K562 (cell line): Measurements from ENCODE around the gene EPS8L1.

ENCODE experiments used
- BRD9 ChIP-seq: fragments of 450-650 bp; IDR thresholded peaks from 2 replicates; pipeline ENCODE4 v1.6.1; 2018; ENCODE audit warnings: low read depth; ENCODE audit not compliant: partially characterized antibody
- DMBX1 ChIP-seq: fragments of 250-450 bp; sonication (Bioruptor Pico); IDR thresholded peaks from 2 replicates; pipeline ENCODE4 v1.8.0; 2022; ENCODE audit warnings: inconsistent platforms, mild to moderate bottlenecking, moderate library complexity, borderline replicate concordance
- POLR2A ChIP-seq: fragments of 450-650 bp; conservative IDR thresholded peaks from 2 replicates; pipeline ENCODE4 v1.6.1; 2016
- RAD51 ChIP-seq: fragments of 450-650 bp; IDR thresholded peaks from 2 replicates; pipeline ENCODE4 v1.7.1; 2016; ENCODE audit warnings: low read depth, mild to moderate bottlenecking, borderline replicate concordance
- RNF2 ChIP-seq: sonication (generic); IDR thresholded peaks from 2 replicates; pipeline ENCODE4 v1.6.1; 2016
- SIN3A ChIP-seq, 2 experiments: fragments of 150-350 bp in 1 of 2; IDR thresholded peaks; 2 replicates each; pipeline ENCODE4 v1.6.1; 2011 to 2016; ENCODE audit warnings: borderline replicate concordance in 2 of 2, low read depth in 2 of 2, low read length in 2 of 2, mild to moderate bottlenecking in 2 of 2, moderate library complexity in 2 of 2; ENCODE audit not compliant: control insufficient read depth in 1 of 2
- SMAD1 ChIP-seq: fragments of 150-350 bp; IDR thresholded peaks from 2 replicates; pipeline ENCODE4 v1.6.1; 2014; ENCODE audit warnings: low read length, low read depth; ENCODE audit not compliant: partially characterized antibody
- SMAD3 ChIP-seq: fragments of 450-650 bp; formaldehyde crosslinking; conservative IDR thresholded peaks from 2 replicates; pipeline ENCODE4 v1.4.0; 2020; ENCODE audit warnings: mild to moderate bottlenecking
- SREBF2 ChIP-seq: sonication (generic); formaldehyde crosslinking; IDR thresholded peaks from 2 replicates; pipeline ENCODE4 v1.4.0; 2020; ENCODE audit warnings: mild to moderate bottlenecking, missing genetic modification reagents
- ZNF24 ChIP-seq: fragments of 450-650 bp; IDR thresholded peaks from 2 replicates; pipeline ENCODE4 v1.6.1; 2016
- TF ChIP-seq, protein P1 (sequence below): sonication (generic); formaldehyde crosslinking; IDR thresholded peaks from 2 replicates; pipeline ENCODE4 v1.5.0; 2020; ENCODE audit warnings: missing genetic modification reagents
- TF ChIP-seq, protein P2 (sequence below): sonication (generic); IDR thresholded peaks from 2 replicates; pipeline ENCODE4 v1.6.1; 2016

DNA sequence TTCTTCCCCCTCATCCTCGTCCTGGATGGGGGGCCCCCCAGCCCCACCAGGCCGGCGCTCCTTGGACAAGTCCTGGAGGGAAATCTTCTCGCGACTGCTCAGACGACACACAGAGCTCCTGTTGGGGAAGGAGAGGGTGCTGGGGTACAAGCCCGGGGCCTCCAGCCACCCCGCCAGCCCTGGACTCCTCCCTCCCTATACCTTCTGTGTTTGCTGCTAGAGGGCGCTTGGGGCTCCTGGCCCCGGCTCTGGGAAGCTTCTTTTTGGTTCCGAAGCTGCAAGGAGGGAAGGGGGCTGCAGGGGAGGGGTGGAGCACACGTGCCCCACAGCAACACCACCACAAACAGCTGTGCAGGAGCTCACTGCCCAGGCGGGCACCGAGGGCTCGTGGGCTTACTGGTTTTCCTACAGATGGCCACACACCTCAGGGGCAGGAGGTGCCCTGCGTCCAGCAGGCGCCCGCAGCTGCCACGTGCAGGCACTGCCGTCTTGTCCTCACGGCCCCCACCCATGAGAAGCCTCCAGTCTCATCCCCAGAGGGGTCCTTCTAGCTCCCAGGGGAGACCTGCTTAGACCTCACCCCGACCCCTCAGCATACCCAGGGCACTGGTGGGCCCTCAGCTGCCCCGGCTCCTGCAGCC, 20.5 kb downstream of the EPS8L1 start:
- TF ChIP-seq, protein P1, sequence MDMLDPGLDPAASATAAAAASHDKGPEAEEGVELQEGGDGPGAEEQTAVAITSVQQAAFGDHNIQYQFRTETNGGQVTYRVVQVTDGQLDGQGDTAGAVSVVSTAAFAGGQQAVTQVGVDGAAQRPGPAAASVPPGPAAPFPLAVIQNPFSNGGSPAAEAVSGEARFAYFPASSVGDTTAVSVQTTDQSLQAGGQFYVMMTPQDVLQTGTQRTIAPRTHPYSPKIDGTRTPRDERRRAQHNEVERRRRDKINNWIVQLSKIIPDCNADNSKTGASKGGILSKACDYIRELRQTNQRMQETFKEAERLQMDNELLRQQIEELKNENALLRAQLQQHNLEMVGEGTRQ (CRISPR knock-in tag), result no peak
- TF ChIP-seq DMBX1 (CRISPR knock-in tag) (no peak), SMAD1 (no peak), RAD51 (no peak), ZNF24 (no peak), SMAD3 (no peak), POLR2A (no peak), SIN3A (IDR thresholded peaks at IDR 0.05; ENCODE audit: borderline replicate concordance in 2 of 2, control insufficient read depth in 1 of 2, low read depth in 2 of 2, low read length in 2 of 2) (no peak), RNF2 (no peak), SREBF2 (no peak), BRD9 (no peak)
- TF ChIP-seq, protein P2, sequence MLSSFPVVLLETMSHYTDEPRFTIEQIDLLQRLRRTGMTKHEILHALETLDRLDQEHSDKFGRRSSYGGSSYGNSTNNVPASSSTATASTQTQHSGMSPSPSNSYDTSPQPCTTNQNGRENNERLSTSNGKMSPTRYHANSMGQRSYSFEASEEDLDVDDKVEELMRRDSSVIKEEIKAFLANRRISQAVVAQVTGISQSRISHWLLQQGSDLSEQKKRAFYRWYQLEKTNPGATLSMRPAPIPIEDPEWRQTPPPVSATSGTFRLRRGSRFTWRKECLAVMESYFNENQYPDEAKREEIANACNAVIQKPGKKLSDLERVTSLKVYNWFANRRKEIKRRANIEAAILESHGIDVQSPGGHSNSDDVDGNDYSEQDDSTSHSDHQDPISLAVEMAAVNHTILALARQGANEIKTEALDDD, result no peak
